Stimulated activated CD8-positive, alpha-beta memory T cell treated with anti-CD3 and anti-CD28 coated beads, Interleukin-12 subunit alpha, Interleukin-12 subunit beta, amount 100 ng/mL, for 4 hours (primary cell): ENCODE results near the gene IGSF6.
"Not testable (repeated sequence)": the region's sequence is repeated elsewhere in the genome, so short reads cannot be mapped to it uniquely, and the experiment has no call there.

Source experiments
- DNase-seq: peaks from one replicate; pipeline ENCODE4 v3.0.0-alpha.2; 2020; ENCODE audit warnings: low read depth

IGSF6 gene, protein sequence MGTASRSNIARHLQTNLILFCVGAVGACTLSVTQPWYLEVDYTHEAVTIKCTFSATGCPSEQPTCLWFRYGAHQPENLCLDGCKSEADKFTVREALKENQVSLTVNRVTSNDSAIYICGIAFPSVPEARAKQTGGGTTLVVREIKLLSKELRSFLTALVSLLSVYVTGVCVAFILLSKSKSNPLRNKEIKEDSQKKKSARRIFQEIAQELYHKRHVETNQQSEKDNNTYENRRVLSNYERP

DNA sequence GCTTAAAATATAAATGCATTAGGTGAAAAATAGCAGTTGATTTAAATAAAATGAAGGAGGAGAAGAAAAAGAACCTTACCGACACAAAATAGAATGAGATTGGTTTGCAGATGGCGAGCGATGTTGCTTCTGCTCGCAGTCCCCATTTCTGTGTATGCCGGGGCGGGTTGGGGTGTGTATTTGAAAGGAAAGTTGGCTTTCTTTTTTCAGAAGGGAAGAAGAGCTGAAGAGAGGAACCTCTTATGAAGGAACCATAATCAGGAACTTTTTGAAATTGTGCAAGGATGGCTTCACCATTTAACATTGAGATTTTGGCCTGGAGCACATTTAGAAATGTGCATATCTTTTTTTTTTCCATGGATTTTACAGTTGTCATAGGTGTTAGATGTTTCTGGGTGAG, at the start of gene IGSF6:
IGSF6 (minus strand) TSS at position 156 of the 400 bp plus-strand sequence; CDS start at position 146, 10 bp downstream.
- no peak for DNase-seq

DNA sequence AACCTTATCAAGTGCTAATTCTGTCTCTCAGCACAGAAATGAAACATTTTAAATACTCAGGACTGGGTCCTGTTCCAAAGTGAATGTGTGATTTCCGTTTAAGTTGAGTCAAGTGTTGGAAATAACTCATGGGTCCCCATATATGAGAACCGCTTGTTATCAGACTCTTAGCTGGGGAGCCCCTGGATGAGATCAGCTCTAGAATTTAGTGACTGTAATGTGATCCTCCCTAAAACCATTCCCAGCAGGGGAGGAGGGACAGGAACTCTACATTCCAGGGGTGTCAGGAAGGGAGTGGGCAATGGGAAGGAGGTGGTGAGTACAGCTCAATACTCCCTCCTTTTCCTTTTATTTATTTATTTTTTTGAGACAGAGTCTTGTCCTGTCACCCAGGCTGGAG, 48.9 kb upstream of the IGSF6 start:
- no peak for DNase-seq

DNA sequence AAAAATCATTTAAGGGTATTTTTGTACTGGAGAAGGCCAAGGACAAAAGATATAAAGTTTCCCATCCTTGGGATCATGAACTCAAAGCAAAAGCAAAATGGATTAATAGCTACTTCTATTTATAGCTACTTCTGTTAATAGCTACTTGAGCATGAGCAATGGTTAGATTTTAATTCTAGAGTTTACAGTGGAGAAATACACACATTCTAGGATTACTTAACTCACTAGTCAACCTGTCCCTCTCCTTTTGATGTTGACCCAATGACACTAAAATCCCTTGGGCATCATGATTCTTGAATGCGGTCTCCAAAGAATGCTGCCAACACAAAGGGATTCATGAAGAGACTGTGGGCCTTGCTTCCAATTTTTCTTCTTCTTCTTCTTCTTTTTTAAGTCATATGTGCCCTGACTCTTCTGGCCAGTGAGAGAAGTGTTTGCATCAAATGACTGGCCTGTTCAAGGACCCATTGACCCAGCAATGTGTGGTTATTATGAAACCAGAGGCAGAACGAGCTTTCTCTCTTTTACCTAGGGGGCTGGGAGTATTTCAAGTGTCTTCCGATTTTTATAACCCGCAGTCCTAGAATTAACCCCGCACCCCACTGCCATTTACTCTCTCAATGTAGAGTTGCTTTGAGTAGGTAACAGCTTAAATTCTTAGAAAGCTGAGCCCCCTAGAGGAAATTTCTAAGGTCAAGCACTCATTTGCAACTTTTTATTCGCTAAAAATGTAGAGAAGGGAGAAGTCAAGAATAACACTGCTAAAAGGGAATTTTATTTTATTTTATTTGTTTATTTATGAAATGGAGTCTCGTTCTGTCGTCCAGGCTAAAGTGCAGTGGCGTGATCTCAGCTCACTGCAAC, 46.0 kb upstream of the IGSF6 start:
- no peak for DNase-seq

DNA sequence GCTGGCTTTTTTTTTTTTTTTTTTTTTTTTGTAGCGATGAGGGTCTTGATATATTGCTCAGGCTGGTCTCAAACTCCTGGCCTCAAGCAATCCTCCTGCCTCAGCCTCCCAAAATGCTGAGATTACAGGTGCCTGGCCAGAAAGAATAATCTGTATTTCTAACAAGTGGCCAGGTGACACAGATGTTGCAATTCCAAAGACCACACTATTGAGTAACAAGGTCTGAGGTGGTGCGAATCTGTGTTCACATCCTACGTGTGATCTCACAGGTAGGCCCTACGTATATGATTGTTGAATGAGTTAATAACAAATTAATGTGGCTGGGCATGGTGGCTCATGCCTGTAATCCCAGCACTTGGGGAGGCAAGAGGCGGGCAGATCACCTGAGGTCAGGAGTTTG, 44.6 kb upstream of the IGSF6 start:
- no peak for DNase-seq

DNA sequence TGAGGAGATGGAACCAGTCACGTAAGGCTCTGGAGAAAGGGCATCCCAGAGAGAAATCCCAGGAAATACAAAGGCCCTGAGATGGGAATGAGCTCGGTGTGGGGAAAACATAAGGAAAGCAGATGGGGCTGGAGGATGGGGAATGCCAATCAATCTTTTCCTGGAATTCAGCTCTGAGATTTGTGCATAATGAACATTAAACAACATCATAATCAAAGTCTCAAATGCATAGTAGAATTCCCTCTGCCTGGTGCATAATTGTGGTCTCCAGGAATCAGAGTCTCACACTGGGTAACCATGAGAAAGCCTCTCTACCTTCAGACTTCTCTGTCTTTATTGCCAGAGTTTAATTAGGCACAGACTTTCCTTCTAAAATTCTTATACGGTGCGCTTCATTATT, 42.2 kb upstream of the IGSF6 start:
- no peak for DNase-seq

DNA sequence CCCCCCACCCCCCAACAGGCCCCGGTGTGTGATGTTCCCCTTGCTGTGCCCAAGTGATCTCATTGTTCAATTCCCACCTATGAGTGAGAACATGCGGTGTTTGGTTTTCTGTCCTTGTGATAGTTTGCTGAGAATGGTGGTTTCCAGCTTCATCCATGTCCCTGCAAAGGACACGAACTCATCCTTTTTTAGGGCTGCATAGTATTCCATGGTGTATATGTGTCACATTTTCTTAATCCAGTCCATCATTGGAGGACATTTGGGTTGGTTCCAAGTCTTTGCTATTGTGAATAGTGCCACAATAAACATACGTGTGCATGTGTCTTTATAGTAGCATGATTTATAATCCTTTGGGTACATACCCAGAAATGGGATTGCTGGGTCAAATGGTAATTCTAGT, 38.6 kb upstream of the IGSF6 start:
- not testable (repeated sequence) for DNase-seq

DNA sequence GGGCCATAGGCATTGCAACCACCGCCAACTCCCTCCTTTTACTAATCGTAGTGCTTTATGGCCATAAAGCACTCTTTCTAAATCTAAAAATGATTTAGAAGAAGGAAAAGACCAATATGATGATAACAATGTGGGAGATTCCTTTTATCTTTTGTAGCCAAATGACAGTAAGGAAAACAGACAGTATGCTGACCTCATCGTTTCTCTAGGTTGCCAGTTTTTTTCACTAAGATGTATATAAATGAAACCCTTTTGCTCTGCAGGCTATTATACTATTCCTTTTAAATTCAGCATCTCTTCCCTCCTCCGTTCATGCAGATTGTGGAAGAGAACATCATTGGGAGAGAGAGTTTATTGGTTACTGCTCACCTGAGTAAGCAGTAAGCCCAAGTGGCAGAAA, 36.7 kb upstream of the IGSF6 start:
- no peak for DNase-seq

DNA sequence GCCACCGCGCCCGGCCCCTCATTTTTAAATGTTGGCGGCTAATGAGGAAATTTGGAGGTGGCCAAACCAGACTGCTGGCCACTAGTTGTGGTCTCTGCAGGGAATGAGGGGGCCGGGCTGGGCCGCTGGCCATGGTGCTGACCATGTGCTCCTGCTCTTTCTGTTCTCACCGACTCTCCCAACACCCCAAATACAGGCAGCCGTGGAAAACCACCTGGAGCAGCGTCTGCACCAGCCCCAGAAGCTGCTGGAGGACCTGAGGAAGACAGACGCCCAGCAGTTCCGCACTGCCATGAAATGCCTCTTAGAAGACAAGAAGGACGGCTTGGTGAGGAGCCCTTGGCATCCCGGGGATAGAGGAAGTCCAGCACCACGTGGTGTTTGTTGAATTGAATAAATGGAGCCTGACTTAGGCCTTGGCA, 32.6 kb upstream of the IGSF6 start:
- no peak for DNase-seq

DNA sequence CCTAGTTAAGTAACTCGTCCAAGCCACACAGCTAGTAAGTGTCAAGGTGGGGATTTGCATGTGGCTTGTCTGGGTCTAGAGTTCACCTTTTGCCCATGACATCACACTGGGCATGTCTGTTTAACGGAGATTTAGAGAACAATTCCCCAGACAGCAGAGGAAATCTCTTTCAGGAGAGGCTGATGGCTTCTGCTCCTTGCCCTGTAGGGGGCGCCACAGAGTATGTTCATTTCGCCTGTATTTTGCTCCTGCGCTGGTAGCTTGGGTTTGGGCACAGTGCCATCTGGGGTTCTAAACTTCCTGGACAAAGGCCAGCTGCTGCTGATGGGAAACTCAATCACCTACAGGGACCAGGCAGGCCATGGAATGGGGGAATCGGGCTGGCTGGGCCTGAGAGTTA, 31.8 kb upstream of the IGSF6 start:
- no peak for DNase-seq

DNA sequence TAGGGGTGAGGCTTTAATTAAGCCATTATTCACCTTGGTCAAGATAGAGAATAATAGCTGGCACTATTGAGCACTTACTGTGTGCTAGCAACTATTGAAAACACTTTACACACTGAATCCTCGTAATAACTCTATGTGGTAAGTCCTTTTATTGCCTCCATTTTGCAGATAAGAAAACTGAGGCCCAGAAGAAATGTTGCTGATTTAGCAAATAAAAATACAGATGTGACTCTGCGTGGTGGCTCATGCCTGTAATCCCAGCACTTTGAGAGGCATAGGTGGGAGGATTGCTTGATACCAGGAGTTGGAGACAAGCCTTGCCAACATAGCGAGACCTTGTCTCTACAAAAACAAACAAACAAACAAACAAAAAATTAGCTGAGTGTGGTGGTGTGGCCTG, 30.8 kb upstream of the IGSF6 start:
- no peak for DNase-seq

DNA sequence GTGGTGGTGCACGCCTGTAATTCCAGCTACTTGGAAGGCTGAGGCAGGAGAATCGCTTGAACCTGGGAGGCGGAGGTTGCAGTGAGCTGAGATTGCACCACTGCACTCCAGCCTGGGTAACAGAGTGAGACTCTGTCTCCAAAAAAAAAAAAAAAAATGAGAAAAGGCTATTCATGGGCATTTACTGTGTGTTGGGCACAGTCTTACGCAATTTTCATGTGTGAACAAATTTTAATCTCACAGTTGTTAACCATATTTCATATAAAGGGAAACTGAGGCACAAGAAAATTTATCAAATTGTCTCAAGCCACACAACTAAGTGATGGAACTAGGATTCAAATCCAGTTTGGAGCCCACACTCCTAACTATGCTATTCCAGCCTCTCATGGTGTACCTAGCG, 28.3 kb upstream of the IGSF6 start:
- DNase-seq: not testable (repeated sequence)

DNA sequence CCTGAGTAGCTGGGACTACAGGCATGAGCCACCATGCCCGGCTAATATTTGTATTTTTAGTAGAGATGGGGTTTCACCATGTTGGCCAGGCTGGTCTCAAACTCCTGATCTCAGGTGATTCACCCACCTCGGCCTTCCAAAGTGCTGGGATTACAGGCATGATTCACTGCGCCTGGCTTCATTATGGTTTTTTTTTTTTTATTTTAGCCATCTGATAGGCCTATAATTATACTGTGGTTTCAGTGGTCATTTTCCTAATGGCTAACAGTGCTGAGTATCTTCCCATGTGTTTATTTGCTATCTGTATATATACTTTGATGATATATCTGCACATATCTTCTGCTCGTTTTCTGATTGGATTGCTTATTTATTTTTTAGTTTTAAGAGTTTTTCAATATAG, 22.0 kb upstream of the IGSF6 start:
- DNase-seq: not testable (repeated sequence)

DNA sequence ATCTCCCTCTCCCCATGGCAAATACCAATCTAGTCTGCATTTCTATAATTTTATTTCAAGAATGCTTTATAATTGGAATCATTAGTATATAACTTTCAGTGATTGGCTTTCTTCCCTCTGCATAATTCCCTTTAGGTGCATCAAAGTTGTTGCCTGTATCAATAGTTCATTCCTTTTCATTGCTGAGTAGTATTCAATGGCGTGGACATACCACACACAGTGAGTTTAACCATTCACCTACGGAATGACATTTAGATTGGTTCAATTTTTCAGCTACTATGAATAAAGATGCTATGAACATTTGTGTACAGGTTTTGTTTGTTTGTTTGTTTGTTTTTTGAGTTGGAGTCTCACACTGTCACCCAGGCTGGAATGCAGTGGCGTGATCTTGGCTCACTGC, 21.1 kb upstream of the IGSF6 start:
- DNase-seq: no peak

DNA sequence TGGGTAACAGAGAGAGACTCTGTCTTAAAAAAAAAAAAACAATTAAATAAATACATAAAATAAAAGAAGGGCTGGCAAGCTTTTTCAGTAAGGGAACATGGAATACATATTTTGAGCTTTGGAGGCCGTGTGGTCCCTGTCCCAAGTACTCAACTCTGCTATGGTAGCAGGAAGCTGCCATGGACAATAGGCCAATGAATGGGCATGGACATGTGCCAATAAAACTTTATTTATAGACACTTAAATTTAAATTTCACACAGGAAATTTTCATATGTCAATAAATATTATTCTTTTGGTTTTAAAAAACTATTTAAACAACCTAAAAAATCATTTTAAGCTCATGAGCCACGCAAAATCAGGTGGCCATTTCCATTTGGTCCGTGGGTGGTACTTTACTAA, 15.2 kb upstream of the IGSF6 start:
- DNase-seq: no peak

DNA sequence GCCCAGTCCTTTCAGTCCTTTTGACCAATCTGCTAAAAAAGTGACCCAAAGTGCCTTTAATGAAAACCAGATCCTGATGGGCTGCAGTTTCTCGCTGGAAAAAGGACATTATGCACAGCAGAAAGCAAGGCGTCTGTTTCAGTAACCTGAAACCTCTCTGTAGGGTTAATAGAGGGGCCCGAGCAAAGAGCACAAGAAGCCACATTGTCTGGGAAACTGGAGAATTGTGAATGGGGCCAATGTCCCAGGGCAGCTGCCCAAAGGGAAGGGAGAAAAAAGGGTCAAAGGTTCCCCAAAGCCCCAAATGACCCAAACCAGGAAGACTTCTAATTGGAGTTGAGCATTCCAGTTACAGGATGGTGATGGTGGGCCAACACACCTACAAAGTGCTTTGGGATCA, 14.4 kb upstream of the IGSF6 start:
- no peak for DNase-seq

DNA sequence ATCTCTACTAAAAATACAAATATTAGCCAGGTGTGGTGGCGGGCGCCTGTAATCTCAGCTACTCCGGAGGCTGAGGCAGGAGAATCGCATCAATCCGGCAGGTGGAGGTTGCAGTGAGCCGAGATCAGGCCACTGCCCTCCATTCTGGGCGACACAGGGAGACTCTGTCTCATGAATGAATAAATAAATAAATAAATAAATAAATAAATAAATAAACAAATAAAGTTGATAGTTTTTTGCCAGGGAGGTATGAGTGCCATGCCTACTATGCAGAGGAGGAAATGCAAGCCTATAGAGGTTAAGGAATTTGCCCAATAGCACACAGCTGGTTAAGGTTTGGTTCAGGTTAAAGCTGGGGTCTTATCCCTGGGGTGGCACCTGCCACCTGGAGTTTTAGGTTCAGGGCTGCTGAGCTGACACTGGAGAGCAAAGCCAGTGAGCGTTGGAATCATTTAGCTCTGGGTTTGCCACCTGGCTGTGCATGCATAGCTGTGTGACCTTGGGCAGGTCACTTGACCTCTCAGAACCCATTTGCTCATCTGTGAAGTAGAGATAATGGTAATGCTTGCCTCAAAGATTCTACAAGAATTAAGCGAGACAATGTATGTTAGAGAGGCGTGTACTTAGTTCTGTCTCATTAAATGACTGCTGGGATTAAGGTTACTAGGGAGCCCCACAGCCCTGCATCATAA, 12.5 kb upstream of the IGSF6 start:
- DNase-seq: no peak

DNA sequence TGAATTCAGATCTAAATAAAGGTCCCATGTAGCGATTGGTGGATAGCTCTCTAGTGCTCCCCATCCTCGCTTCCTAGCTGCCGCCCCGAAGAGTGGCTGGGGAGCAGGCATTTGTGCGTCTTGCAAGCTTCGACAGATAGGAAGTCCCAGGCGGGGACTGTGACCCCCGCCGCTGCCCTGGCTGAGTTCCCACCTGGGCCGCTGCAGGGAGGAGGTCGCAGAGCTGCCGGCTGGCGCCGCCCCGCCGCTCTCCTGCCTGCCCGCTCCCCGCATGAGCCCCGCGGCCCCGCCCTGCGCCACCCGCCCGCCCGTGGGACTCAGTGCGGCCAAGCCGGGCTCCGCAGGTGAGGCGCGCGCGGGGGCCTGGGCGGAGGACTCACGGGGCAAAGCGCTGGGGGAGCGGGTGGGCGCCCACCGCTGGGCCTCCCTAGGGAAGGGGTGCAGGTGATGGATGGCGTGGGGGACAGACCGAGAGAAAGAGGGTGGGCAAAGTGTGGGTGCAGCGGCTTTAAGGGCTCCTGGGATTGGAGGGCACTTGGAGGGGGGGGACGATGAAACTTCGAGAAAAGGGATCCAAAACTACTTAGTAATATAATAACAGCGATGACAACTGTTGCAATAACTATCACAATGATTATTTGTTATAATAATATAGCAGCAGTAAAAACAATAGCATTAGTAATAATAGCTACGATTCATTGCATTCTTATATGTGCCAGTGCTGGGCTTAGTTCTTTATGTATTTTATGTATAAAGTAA, 11.7 kb upstream of the IGSF6 start, which contains the start of gene OTOA:
OTOA (plus strand) TSS at position 80 of the 759 bp plus-strand sequence. CDS start 14,547 bp downstream, outside the sequence.
- peak; percentile 10 for DNase-seq

DNA sequence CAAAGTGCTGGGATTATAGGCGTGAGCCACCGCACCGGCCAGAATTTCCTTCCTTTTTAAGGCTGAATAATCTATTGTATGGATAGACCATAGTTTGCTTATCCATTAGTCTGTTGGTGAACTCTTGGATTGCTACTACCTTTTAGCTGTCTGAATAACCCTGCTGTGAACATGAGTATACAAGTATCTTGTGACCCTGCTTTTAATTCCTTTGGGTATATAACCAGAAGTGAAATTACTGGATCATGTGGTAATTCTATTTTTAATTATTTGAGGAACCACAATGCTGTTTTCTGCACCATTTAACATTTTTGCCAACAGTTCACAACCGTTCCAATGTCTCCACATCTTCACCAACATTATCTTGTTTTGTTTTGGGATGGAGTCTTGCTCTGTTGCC, 6.7 kb upstream of the IGSF6 start:
- DNase-seq: no peak

DNA sequence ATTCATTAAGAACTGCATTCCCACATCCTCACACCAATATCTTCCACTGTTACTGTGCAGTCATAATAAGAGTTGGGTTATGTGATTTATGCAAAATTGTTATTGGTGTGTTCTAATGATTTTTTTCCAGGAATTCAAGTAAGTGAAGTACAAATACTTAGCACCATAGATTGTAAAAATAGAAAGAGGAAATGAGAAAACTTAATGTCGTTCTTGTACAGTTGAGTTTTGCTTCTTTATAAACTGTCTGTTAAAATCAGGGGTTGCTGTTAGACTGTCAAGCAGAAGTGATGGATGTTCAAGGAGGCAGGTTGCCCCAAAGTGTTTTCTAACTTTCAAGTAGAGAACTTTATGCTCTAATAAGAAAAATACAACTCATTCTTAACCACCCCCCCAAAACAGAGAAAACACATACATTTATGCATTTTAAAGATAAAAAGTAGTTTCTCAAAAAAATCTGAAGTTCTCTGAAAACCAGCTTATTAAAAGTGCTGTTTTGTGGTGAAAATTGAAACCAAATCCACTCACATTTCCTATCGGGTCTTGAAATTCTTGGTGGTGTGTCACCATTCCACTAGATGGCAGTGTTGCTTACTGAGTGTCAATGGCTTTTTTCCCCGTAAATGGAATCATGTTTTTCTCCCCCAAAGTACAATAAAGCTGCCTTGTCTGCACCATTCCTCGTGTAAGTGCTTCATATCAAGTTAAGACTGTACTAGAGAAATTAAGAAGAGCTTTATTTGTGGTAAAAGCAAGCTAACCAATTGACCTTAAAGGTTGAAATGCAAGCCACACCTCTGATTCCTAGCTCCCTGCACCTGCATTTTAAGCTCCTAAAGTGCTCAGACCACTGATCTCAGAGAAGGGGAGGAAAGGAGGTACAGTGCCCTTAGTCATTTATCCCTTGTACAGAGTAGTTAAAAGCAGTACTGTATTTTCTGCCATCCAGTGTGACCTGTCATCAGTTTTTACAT, 4.7 kb upstream of the IGSF6 start:
- no peak for DNase-seq

DNA sequence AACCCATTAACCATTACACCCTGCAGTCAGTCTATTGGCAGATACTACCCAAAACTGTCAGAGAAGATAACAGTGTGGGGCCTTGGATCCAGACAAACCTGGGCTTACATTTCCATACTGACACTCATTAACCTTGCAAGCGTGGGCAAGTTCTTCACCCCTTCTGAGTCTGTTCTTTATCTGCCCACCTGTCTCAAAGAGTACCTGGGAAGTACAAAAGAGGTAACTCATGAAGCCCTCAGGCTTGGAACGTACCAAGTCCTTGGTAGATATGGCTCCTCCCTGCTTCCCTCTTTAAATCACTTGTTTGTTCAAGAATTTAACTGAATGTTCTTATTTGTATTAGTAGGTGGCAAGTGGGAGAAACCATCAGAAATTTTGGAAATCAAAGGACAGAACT, 2.5 kb upstream of the IGSF6 start:
- no peak for DNase-seq

DNA sequence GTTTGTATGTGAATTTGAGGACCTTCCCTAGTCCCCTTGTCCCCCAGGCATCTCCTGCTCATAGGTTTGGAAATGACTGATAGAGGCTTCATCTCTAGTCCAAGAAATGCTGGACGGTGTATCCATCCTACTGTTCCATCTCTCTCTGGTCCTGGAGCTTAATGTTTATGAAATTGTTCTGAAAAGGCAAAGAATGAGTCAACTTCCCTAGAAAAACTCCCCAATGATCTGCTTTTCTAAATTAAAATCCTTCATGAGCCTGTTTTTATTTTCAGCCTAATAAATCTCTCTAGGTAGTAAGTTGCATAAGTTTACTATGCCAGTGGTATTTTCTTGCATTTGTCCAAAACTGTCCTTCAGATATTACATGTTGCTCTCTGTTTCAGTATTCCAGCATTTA, 2.1 kb upstream of the IGSF6 start:
- DNase-seq: no peak
